GM18870 (cell line): ENCODE measurements around the gene HMCN1.

Experiments
- ATAC-seq: cut with Tn5 transposase; IDR thresholded peaks from one replicate; pipeline ENCODE4 v1.9.1; 2021; ENCODE audit warnings: moderate library complexity; ENCODE audit not compliant: unreplicated experiment

The HMCN1 gene

GRCh38 chr1:186215636-186216035, 481.4 kb downstream of the HMCN1 start:
- no peak for ATAC-seq

GRCh38 chr1:186218654-186219352, 484.6 kb downstream of the HMCN1 start:
- ATAC-seq, result peak; percentile 85

GRCh38 chr1:186220067-186220466, 485.9 kb downstream of the HMCN1 start:
- no peak for ATAC-seq

- no peak for ATAC-seq
Measured at GRCh38 chr1:186220911-186221310, 486.7 kb downstream of the HMCN1 start.

- no peak for ATAC-seq
Measured at GRCh38 chr1:186225096-186225495, 490.9 kb downstream of the HMCN1 start.

- ATAC-seq, result no peak
Measured at GRCh38 chr1:186228749-186229148, 494.6 kb downstream of the HMCN1 start.

- ATAC-seq, result no peak
Measured at GRCh38 chr1:186231861-186232436, 497.8 kb downstream of the HMCN1 start.

GRCh38 chr1:186234976-186235686, 500.9 kb downstream of the HMCN1 start:
- ATAC-seq, result no peak

- ATAC-seq, result no peak
Measured at GRCh38 chr1:186235696-186236095, 501.5 kb downstream of the HMCN1 start.

GRCh38 chr1:186236921-186237320, 502.7 kb downstream of the HMCN1 start:
- no peak for ATAC-seq

GRCh38 chr1:186239171-186239570, 505.0 kb downstream of the HMCN1 start:
- no peak for ATAC-seq

- ATAC-seq, result no peak
Measured at GRCh38 chr1:186240436-186240835, 506.2 kb downstream of the HMCN1 start.
